GM13977 (cell line): ENCODE results near the gene OR2AT4.
"Not testable (repeated sequence)": the region's sequence is repeated elsewhere in the genome, so short reads cannot be mapped to it uniquely, and the experiment has no call there.

ENCODE experiments used
- DNase-seq: peaks from one replicate; pipeline ENCODE4 v3.0.0; 2012; ENCODE audit warnings: low spot score
- in situ Hi-C: fragments of 300-500 bp; cut with MboI; formaldehyde crosslinking; loops from one replicate; pipeline ENCODE4 v1.12.0; 2022; ENCODE audit warnings: low sequenced_read_pairs, low pct_unique_long_range_greater_than_20kb, mixed read lengths, inconsistent platforms; ENCODE audit not compliant: unreplicated experiment
- TF ChIP-seq, protein P1 (sequence below): IDR thresholded peaks from 2 replicates; pipeline ENCODE4 v1.5.1; 2012; ENCODE audit warnings: mild to moderate bottlenecking, control low read depth; ENCODE audit not compliant: insufficient read depth; ENCODE audit errors: extremely low read depth, missing control alignments

The OR2AT4 gene

GRCh38 chr11:75056814-75057213 lies 39.9 kb downstream of the OR2AT4 start:
- in situ Hi-C loops: no loop called here
- TF ChIP-seq, protein P1, sequence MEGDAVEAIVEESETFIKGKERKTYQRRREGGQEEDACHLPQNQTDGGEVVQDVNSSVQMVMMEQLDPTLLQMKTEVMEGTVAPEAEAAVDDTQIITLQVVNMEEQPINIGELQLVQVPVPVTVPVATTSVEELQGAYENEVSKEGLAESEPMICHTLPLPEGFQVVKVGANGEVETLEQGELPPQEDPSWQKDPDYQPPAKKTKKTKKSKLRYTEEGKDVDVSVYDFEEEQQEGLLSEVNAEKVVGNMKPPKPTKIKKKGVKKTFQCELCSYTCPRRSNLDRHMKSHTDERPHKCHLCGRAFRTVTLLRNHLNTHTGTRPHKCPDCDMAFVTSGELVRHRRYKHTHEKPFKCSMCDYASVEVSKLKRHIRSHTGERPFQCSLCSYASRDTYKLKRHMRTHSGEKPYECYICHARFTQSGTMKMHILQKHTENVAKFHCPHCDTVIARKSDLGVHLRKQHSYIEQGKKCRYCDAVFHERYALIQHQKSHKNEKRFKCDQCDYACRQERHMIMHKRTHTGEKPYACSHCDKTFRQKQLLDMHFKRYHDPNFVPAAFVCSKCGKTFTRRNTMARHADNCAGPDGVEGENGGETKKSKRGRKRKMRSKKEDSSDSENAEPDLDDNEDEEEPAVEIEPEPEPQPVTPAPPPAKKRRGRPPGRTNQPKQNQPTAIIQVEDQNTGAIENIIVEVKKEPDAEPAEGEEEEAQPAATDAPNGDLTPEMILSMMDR: no peak

DNA sequence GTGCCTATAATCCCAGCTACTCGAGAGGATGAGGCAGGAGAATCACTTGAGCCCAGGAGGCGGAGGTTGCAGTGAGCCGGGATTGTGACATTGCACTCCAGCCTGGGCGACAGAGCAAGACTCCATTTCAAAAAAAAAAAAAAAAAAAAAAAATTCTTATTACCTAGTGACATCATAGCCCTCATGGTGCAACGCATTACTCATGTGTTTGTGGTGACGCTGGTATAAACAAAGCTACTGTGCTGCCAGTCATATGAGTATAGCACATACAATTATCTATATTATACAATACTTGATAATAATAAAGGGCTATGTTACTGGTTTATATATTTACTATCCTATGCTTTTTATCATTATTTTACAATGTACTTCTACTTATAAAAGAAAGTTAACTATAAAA lies 41.2 kb downstream of the OR2AT4 start:
- TF ChIP-seq, protein P1: no peak
- DNase-seq: no peak
- in situ Hi-C loops: no loop called here

More at GRCh38 chr11:75056814-75057213, 39.9 kb downstream of the OR2AT4 start:
- DNase-seq: no peak

DNA sequence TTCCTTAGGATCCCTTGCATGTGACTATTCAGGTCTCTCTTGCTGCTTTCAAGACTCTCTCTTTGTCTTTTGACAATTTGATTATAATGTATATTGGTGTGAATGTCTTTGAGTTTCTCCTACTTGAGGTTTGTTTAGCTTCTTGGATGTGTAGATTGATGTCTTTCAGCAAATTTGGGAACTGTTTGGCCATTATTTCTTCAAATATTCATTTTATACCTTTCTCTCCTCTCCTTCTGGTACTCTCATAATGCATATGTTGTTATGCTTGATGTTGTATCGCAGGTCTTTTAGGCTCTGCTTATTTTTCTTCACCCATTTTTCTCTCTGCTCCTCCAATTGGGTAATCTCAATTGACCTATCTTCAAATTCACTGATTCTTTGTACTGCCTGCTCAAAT lies 44.2 kb downstream of the OR2AT4 start:
- TF ChIP-seq, protein P1: no peak
- DNase-seq: no peak
- in situ Hi-C loops: no loop called here

GRCh38 chr11:75051043-75051442 lies 45.6 kb downstream of the OR2AT4 start:
- TF ChIP-seq, protein P1: no peak
- in situ Hi-C loops: no loop called here
- no peak for DNase-seq

- in situ Hi-C loops: no loop called here
- TF ChIP-seq, protein P1: no peak
Measured at GRCh38 chr11:75050516-75050915, 46.2 kb downstream of the OR2AT4 start.

DNA sequence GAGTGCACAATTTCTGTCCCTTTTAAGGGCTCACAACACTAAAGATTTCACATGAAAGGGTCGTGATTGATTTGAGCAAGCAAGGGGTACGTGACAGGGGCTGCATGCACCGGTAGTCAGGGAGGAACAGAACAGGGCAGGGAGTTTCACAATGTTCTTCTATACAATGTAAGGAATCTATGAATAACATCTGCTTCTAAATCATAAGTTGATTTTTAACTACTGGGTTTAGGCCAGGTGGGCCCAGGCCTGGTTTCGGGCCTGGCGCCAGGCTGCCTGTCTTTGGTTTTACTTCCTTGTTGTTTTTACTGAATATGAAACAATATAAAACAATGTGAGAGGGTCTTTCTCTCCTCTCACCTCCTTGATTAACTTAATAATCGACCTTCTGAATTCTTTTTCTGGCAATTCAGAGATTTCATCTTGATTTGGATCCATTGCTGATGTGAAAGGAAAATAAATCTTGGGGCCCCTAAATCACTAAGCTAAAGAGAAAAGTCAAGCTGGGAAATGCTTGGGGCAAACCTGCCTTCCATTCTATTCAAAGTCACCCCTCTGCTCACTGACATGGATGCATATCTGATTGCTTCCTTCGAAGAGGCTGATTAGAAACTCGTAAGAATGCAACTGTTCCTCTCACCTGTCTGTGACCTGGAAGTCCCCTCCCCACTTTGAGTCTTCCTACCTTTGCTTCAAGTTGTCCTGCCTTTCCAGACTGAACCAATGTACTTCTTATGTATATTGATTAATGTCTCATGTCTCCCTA lies 47.0 kb downstream of the OR2AT4 start:
- DNase-seq, in situ Hi-C loops: not testable (repeated sequence)

More at GRCh38 chr11:75050516-75050915, 46.2 kb downstream of the OR2AT4 start:
- DNase-seq: no peak

DNA sequence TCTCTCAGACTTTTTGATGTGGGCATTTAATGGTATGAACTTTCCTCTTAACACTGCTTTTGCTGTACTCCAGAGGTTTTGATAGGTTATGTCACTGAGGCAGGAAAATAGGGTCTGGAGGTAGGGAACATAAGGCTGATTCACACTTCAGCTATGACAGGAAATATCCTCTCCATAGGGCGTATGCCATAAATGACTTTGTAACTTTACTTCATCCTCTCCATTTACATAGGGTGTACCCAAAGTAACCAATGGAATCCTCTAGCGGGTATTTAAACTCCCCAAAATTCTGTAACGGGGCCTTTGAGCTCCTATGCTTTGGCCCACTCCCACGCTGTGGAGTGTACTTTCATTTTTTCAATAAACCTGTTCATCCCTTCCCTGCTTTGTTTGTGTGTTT lies 49.5 kb downstream of the OR2AT4 start:
- TF ChIP-seq, protein P1: no peak
- in situ Hi-C loops: no loop called here
- no peak for DNase-seq

DNA sequence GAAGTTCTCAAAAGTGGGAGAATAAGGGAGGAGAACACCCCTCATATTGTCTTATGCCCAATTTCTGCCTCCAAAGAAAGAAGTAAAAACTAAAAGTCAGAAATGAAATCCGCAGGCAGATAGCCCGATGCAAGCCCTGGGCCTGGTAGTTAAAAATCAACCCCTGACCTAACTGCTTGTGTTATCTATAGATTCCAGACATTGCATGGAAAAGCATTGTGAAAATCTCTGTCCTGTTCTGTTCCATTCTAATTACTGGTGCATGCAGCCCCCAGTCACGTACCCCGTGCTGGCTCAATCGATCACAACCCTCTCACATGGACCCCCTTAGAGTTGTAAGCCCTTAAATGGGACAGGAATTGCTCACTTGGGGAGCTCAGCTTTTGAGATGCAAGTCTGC lies 50.0 kb downstream of the OR2AT4 start:
- DNase-seq, in situ Hi-C loops: not testable (repeated sequence)

DNA sequence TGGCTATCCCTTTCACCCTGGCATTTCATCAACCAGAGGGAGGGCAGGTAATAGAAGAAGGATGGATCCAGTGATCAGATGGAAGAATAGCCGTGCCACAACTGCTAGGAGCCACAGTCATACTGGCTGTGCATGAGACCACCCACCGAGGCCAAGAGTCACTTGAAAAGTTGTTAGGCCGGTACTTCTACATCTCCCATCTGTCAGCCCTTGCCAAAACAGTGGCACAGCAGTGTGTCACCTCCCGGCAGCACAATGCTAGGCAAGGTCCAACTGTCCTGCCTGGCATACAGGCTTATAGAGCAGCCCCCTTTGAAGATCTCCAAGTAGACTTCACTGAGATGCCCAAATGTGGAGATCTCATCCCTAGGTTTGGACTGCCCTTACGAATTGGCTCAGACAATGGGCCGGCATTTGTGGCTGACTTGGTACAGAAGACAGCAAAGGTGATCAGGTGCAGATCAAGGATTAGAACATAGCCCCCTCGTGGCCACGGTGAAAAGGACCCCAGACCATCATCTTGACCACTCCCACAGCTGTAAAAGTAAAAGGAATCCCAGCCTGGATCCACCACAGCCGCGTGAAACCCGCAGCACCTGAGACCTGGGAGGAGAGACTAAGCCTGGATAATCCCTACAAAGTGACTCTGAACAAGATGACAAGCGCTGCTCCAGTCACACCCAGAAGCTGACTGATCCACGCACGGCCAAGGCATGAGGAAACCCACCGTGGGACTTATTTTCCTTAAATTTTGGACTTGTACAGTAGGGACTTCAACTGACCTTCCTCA lies 52.1 kb downstream of the OR2AT4 start:
- DNase-seq, in situ Hi-C loops: not testable (repeated sequence)

DNA sequence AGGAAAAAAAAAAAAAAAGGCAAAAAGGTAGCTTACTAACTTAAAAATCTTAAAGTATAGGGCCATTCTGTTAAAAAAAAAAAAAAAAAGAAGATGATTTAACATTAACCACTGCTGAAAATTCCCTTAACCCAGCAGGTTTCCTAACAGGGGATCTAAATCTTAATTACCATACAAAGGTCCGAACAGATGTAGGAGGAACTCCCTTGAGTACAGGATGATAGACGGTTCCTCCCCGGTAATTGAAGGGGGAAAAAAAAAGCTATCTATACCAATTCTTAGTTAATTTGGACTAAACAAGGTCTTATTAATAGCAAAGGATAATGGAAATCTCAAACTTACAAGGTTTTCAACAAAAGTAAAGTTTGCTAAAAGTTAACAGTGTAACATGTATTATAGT lies 54.9 kb downstream of the OR2AT4 start:
- DNase-seq, in situ Hi-C loops: not testable (repeated sequence)
